ENCODE data around the gene MIS18BP1.
A peak's percentile ranks its signal among the peaks of the same experiment; 100 is the strongest.

MIS18BP1 gene

GRCh38 chr14:45204241-45204640 lies 48.8 kb downstream of the MIS18BP1 start:
- TF ChIP-seq CTCF (IDR thresholded peaks at IDR 0.05; ENCODE audit: low read depth, low read length): no peak
- Histone ChIP-seq H3K27ac (no peak overlapping the region), H3K27me3 (ENCODE audit: insufficient read depth, low read depth, severe bottlenecking) (no peaks in the 10 kb centered on the region), H3K9me3 (ENCODE audit: severe bottlenecking) (no peaks in the 10 kb centered on the region), H3K4me3 (ENCODE audit: low read depth, low read length) (no peak overlapping the region), H3K36me3 (peaks cover 15% of the 10 kb centered on the region)
- DNase-seq: no peak

GRCh38 chr14:45201905-45202304 lies 51.1 kb downstream of the MIS18BP1 start:
- Histone ChIP-seq H3K27ac (no peak overlapping the region), H3K4me3 (ENCODE audit: low read depth, low read length) (no peak overlapping the region)

GRCh38 chr14:45199230-45199629 lies 53.8 kb downstream of the MIS18BP1 start:
- TF ChIP-seq CTCF (IDR thresholded peaks at IDR 0.05; ENCODE audit: low read depth, low read length): no peak
- H3K9me3 ChIP-seq (ENCODE audit: severe bottlenecking): no peaks in the 10 kb centered on the region
- no peak for DNase-seq
- peaks cover 5% of the 10 kb centered on the region for H3K36me3 ChIP-seq
- no peak overlapping the region for H3K27ac ChIP-seq
- H3K27me3 ChIP-seq (ENCODE audit: insufficient read depth, low read depth, severe bottlenecking): no peaks in the 10 kb centered on the region
- no peak overlapping the region for H3K4me3 ChIP-seq (ENCODE audit: low read depth, low read length)

More at GRCh38 chr14:45201905-45202304, 51.1 kb downstream of the MIS18BP1 start:
- Histone ChIP-seq H3K27me3 (ENCODE audit: insufficient read depth, low read depth, severe bottlenecking) (no peaks in the 10 kb centered on the region), H3K9me3 (ENCODE audit: severe bottlenecking) (no peaks in the 10 kb centered on the region), H3K36me3 (peaks cover 7% of the 10 kb centered on the region)
- peak; percentile 55 for TF ChIP-seq CTCF (IDR thresholded peaks at IDR 0.05; ENCODE audit: low read depth, low read length)
- peak; percentile 29 for DNase-seq

GRCh38 chr14:45198551-45198950 lies 54.5 kb downstream of the MIS18BP1 start:
- H3K27me3 ChIP-seq (ENCODE audit: insufficient read depth, low read depth, severe bottlenecking): no peaks in the 10 kb centered on the region
- peaks cover 5% of the 10 kb centered on the region for H3K36me3 ChIP-seq
- H3K27ac ChIP-seq: no peak overlapping the region
- no peaks in the 10 kb centered on the region for H3K9me3 ChIP-seq (ENCODE audit: severe bottlenecking)
- no peak for TF ChIP-seq CTCF (IDR thresholded peaks at IDR 0.05; ENCODE audit: low read depth, low read length)
- H3K4me3 ChIP-seq (ENCODE audit: low read depth, low read length): no peak overlapping the region
- DNase-seq: no peak

GRCh38 chr14:45194964-45195363 lies 58.0 kb downstream of the MIS18BP1 start:
- H3K27me3 ChIP-seq (ENCODE audit: insufficient read depth, low read depth, severe bottlenecking): no peaks in the 10 kb centered on the region
- H3K36me3 ChIP-seq: peaks cover 5% of the 10 kb centered on the region; the same call in 1 of the 2 replicates
- no peaks in the 10 kb centered on the region for H3K9me3 ChIP-seq (ENCODE audit: severe bottlenecking)
- H3K27ac ChIP-seq: no peak overlapping the region
- TF ChIP-seq CTCF (IDR thresholded peaks at IDR 0.05; ENCODE audit: low read depth, low read length): no peak
- H3K4me3 ChIP-seq (ENCODE audit: low read depth, low read length): no peak overlapping the region
- no peak for DNase-seq

GRCh38 chr14:45185100-45185814 lies 67.7 kb downstream of the MIS18BP1 start:
- Histone ChIP-seq H3K36me3 (peaks cover 6% of the 10 kb centered on the region), H3K9me3 (ENCODE audit: severe bottlenecking) (no peaks in the 10 kb centered on the region), H3K4me3 (ENCODE audit: low read depth, low read length) (no peak overlapping the region), H3K27ac (no peak overlapping the region), H3K27me3 (ENCODE audit: insufficient read depth, low read depth, severe bottlenecking) (no peaks in the 10 kb centered on the region)
- TF ChIP-seq CTCF (IDR thresholded peaks at IDR 0.05; ENCODE audit: low read depth, low read length): no peak
- DNase-seq: no peak

All from WERI-Rb-1 (cell line).